GM21381 (cell line): ENCODE measurements around the gene RAET1E.
"Not testable (repeated sequence)": the region's sequence is repeated elsewhere in the genome, so short reads cannot be mapped to it uniquely, and the experiment has no call there.

Source experiments
- ATAC-seq: cut with Tn5 transposase; IDR thresholded peaks from one replicate; pipeline ENCODE4 v1.9.1; 2021; ENCODE audit warnings: mild to moderate bottlenecking, moderate library complexity; ENCODE audit not compliant: unreplicated experiment

The RAET1E gene

DNA sequence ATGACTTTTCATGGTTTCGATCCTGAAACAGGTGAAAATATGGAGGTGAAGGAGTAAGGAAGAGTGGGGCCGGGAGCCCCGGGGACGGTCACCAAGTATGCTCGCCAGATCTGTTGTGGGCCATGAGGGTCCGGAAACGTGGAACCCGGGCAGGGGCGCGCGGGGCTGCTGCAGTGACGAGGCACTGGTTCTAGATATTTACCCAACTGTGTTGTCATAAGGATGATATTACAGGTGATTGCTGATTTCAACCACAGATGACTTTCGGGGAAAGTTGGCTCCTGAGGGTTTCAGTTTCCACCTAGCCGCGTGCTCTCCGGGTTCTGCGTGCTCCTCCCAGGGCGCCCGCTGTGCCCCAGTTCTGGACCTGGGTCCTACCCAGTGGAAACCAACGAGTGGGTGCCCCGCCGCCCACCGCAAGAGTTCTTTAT is 12.8 kb upstream of the RAET1E start:
- ATAC-seq: no peak

DNA sequence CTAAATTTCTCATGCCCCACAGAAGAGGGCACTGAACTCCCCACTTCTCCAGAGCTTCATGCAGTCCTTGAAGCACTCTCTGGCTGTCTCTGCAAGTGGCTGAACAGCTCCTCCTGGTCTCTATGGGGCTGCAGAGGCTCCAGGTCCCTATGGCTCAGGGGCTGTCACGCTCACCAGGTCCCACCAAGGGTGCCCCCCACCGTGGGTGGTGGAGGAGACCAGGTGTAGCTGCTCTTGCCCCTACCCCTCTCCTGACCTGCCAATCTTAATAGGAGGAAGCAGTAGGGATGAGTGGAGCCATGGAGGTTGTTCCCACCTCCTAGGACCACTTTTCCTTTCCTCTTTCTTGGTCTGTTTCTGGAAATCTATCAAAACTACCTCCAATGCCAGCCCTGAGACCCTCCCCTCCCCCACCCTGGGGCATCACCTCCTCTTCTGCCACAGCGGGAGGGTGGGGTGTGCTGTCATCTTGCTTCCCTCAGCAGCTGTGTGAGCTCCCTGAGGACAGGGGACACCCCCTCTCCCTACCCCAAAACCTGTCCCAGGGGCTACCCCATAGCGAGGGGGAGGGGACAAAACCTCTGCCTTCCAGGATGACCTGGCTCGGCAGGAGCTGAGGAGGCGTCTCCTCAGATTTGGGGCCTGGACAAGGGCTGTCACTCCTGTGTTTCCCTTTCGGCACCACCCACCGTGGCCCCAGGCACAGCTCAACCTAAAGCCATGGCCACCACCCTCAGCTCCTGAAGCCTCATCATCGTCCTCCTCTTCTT is 12.0 kb upstream of the RAET1E start:
- no peak for ATAC-seq

DNA sequence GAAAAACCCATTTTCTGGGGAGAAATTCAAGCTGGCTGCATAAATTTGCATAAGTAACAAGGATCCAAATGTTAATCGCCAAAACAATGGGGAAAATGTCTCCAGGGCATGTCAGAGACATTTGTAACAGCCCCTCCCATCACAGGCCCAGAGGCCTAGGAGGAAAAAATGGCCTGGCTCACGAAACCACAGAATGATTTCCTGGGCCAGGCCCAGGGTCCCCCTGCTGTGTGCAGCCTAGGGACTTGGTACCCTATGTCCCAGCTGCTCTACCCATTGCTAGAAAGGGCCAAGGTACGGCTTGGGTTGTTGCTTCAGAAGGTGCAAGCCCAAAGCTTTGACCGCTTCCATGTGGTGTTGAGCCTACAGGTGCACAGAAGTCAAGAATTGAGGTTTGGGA is 10.6 kb upstream of the RAET1E start:
- ATAC-seq: not testable (repeated sequence)

DNA sequence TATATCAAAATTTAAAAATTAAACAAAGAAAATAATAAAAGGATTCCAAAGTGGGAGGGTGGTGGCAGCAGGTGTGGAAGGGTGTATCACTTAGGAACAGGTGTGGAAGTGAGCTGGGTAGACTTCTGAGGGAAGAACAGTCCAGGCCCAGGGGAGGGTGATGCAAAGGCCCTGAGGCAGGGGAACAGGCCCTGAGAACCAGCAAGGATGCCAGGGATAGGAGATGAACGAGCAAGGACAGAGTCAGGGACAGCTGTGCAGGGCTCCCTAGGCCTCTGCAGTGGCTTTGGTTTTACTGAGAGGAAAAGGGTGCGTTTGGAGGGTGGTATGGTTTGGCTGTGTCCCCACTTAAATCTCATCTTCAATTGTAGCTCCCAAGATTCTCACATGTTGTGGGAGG is 9.4 kb upstream of the RAET1E start:
- ATAC-seq: no peak

DNA sequence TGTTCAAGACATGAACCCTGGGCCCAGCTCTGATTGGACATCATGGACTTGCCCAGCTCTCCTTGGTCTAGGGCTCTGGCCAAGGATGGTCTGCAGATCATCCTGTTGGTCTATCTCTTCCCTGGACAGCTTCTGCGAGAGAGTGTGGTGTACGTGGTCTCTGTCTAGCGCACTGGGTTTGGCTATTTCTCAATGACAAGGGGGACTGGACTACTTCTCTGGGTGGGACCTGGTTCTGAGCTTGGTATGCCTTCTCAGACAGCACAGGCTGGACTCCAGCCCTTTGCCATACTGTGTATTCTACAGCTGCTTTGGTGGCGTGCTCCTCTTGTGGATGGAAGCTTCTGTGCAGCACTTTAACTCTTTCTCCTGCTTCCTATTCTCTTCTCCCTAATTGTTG is 8.5 kb upstream of the RAET1E start:
- no peak for ATAC-seq

DNA sequence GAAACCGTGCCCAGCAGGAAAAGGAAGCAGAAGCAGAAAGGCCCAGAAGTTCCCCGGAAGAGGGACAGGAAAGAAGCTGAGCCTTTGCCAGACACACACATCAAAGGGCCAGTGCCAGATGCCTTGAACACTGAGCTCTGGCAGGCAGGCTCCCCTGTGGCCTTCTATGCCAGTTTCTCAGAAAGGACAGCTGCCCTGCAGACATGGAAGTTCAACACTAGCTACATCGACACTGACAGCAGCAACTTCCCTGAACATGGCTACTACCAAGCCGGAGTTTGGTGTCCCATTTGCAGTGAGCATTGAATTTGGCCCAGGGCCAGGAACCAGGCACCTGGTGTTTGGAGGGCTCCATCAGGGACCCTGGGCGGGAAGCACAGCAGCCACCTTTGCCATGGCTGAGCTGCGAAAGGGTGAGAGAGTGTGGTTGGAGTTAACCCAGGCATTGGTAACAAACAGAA is 8.0 kb upstream of the RAET1E start:
- no peak for ATAC-seq

DNA sequence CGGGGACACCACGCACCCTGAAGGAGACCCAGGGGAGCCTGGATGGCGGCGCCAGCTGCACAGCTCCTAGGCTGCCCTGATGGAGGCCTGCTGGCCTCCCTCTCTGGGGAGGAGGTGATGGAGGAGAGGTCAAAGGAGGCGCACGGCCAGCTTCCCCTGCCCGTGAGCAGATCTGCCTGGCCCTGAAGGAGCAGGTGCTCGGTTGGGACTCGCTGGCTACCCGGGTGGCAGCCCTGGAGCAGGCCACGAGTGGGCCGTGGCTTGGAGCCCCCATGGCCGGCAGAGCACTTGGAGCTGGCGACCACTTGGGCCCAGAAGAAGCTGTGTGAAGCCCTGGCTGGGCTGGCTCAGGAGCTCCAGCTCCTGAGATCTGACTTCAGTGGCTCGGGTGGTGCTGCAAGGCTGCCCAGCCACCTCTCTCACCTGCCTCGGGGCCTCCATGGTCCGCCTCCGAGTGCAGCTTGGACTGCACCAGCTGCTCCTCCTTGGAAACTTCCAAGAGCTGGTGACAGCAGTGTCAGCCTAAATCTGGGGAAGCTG is 7.5 kb upstream of the RAET1E start:
- no peak for ATAC-seq

DNA sequence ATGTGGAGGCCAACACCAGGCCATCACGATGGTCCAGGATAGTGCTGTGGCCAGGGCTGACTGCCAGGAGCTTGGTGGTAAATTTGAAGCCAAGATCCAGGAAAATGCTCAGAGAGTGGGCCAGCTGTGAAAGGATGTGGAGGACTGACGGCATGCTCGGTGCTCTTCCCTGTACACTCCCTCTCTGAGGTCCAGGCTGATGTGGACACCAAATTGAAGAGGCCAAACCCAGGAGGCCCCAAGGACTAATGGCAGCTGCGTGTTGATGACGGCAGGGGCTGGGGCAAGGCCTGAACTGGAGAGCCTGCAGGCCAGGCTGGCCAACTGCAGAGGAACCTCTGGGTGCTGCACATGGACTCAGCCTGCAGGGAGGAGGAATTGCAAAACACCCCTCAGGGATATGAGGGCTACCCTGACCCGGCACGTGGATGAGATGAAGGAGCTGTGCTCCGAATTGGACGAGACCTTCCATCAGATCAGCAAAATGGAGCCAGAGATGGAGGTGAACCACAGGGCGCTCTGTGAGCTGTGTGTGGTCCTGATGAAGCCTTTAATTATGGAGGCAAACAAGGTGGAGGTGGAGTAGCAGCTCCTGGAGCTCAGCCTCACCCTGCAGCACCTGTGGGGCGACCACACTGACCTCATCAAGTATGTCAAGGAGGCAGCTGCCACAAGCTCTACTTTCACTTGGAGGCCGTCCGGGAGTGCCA is 6.9 kb upstream of the RAET1E start:
- no peak for ATAC-seq

DNA sequence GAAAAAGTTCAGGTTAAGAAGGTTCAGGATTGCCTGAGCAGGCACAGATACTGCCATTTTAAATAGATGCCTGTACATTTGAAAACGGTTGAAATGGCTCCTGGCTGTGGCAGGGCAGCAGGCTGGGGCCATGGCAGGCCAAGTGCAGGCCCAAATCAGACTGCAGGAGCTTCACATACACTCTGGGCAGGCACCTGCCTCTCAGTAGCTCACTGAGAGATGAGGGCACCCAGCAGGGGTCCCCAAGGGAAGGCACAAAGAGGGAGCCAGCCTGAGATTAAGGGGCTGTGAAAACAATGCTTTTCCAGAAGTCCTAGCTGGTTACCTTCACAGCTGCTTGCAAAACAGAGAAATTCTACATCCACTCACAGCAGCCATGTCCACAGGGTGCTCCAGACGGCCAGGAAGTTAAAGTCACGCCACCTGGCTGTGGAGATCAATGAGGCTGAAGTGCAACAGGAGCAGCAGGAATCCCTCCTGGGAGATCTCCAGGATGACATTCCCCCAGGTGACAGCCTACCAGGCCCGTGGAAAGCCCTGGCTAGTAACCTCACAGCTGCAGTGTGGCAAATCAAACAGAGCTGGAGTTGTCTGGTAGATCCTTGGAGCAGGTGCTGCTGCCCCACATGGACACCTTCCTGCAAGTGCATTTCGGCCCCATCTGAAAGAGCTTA is 6.2 kb upstream of the RAET1E start:
- no peak for ATAC-seq

DNA sequence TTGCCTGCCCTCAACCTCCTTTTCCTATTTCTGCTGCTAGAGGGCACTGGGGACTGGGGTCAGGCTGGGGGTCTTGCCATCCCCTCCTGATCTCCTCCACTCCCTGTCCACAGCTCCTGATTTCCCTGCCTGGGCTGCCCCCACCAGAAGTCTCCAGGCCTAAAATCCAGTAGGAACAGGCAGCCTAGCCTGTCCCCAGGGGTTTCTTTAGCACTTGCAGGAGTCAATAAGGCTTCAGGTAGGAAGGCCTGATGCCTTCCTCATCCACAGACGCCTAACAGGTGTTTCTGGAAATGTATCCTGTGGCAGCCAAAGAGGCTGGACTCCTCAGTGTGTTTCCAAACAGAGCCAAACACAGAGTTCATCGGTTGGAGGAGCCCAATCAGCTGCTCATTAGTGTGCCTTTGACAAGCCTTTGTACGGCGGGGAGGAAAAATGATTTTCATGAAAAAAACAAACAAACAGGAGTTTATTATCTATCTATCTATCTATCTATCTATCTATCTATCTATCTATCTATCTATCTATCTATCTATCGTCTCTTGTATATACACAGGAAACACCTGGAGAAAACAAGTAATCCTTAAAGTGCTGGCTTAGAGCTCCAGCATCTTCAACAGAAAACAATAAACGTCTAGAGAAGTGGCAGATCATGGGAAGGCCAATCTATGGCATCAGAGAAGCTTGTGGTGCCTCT is 3.7 kb upstream of the RAET1E start:
- no peak for ATAC-seq

DNA sequence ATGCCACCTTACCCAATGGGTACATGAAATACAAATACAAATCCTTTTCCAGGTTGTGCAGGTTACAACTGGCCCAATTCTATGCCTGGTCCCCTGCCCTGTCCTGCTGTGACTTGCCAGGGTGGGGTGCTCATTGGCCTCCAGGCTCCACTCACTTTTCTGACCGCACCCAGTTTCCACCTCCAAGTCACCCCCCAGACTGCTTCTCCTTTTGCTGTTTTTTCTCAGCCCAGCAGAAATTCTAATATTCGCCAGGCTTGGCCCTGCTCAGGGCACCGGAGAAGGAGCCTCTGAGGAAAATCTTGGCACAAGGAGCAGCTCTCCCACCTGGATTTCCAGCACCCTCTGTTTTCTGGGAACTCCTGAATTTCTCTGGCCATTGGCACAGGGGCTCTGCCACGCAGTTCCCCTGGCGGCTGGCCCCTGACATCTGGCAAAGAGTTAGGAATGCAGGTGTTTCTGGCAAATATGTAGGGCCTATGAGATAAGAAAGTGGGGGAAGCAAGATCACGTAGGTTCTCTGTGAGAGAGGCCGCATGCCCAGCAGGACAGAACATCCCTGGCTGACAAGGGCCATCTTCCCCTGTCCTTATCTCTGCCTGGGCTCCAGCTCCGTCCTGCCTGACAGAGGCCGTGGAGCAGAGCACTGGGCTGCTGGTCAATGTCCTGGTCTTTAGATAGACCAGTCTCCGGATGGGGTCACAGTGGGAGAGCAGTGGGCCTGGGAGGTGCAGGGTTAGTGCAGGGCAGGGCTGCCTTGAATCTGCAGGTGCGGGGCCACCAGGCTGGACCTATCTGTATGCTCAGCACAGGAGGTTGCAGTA is 2.9 kb upstream of the RAET1E start:
- ATAC-seq: no peak

DNA sequence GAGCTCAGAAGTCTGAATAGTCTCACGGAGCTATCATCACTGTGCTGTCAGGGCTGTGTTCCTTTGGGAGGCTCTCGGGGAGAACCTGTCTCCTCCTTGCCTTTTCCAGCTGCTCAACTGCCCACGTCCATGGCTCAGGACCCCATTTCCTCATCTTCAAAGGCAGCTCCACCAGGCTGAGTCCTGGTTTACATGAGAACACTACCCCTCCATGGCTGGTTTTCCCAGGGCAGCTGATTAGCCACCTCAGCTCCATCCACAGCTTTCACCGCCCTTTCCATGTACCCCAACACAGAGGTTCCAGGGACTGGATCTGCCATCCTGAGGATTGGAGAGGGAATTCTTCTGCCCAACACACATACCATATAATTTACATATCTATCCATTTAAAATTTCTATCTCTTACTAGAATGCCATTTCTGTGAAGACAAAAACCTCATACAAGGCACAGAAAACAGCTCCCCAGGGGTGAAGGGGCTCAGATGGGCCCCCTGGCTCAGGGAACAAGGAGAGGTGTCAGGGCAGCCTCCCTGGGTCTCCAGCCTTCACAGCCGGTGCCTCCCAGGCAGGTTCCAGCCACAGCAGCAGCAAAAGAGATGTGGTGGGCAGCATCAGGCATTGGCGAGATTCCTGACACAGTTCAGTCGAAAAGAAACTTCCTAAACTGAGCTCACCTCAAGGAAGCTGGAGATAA is 2.2 kb upstream of the RAET1E start:
- ATAC-seq: no peak

DNA sequence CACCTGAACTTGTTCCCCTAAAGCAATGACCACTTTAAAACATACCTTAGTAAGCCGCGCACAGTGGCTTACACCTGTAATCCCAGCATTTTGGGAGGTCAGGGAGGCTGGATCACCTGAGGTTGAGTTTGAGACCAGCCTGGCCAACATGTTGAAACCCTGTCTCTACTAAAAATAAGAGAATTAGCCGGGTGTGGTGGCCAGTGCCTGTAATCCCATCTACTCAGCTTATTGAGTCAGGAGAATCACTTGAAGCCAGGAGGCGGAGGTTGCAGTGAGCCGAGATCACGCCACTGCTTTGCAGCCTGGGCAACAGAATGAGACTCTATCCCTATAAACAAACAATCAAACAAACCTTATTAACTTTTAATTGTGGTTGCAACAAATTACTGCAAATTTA is 1.6 kb upstream of the RAET1E start:
- ATAC-seq: no peak

DNA sequence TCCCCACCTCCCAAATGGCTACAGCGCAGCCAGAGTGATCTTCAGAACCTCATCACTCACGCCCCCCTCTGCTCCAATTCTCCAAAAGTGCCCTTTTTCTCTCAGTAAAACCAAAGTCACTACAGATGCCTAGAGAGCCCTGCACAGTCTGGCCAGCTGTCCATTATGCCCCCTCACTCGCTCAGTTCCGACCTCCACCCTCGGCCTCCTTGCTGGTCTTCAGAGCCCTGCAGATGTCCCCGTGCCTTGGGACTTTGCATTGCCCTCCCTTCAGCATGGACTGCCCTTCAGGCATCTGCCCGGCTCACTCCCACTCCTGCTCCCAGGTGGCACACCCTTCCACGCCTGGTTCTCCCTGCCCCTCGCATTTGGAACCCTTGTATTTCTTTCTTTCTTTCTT is 1.1 kb upstream of the RAET1E start:
- no peak for ATAC-seq

DNA sequence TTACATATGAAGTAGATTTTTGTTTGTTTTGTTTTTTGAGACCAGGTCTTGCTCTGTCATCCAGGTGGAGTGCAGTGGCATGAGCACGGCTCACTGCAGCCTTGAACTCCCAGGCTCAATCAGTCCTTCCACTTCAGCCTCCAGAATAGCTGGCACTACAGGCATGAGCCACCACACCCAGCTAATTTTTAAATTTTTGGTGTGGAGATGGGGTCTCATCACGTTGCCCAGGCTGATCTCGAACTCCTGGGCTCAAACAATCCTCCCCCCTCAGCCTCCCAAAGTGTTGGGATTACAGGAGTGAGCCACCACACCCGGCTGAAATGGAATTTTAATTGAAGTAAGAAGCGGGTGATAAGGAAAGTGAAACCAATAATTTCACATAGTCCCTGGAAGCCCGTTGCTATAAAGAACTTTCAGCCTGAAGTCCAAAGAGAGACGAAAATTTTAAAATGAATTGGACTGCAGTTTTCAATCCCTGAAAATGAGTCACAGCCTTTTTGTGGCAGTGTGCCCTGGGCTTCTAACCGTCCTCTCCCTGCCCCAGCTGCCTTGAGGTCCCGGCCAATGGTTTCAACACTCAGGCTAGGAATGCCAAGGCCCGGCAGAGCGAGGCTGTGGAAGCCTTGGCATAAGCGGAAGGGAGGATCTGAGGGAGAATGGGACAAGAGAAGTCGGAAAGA is 757 bp downstream of the RAET1E start:
- no peak for ATAC-seq

DNA sequence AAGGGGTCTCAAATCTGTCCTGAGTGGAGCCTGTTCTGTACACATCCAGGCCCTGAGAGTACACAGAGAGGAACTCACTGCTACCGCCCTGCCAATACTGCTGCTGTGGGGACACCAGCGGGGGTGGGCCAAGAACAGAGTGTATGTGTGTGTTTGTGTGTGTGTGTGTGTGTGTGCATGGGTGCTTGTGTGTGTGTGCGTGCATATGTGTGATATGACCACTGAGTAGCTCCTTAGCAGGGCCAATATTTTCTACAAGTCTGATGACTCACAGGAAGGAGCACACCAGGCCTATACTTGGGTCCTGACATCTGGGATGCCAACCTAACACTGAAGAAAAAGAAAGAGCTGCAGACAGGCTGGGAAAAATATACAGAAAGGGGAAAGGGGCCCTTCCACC is 1.4 kb downstream of the RAET1E start:
- ATAC-seq: no peak

DNA sequence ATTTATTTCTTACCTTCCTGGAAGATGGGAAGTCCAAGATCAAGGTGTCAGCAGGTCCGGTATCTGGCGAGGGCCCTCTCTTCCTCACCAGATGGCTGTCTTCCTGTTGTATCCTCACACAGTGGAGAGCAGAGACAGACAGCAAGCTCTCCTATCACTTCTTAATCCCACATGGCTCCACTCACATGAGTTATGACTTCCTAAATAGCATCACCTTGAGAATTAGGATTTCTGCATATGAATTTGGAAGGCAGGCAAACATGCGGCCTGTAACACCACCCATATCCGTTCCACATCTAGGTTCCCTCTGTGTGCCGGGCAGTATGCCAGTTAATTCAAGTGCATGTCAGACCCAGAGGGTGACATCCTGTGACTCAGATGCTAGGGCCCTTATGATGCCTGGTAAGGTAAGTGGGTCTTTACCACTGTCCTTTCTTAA is 2.1 kb downstream of the RAET1E start:
- no peak for ATAC-seq

DNA sequence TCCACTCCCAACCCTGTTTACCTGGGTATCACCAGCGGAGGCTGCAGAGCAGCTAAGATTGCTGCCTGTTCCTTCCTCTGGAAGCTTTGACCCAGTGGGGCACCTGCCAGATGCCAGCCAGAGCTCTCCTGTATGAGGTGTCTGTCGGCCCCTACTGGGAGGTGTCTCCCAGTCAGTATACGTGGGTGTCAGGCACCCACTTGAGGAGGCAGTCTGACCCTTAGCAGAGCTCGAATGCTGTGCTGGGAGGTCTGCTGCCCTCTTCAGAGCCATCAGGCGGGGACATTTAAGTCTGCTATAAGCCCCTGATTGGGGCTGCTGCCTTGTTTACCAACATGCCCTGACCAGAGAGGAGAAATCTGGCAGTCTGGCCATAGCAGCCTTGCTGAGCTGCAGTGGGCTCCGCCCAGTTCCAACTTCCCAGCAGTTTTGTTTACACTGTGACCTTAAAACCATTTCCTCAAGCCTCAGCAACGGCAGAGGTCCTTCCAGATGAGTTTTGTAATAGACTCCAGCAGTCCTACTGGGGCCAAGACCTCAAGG is 2.8 kb downstream of the RAET1E start:
- no peak for ATAC-seq

DNA sequence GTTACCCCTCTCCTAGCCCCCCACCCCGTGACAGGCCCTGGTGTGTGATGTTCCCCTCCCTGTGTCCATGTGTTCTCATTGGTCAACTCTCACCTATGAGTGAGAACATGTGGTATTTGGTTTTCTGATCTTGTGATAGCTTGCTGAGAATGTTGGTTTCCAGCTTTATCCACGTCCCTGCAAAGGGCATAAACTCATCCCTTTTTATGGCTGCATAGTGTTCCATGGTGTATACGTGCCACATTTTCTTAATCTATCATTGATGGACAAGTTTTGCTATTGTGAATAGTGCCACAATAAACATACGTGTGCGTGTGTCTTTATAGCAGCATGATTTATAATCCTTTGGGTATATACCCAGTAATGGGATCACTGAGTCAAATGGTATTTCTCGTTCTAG is 6.0 kb downstream of the RAET1E start:
- not testable (repeated sequence) for ATAC-seq
